ENCODE results near the gene ARHGEF18. TPM values are rescaled to one million over a fixed set of nuclear protein-coding genes. Genes with fewer than 3 reads are reported as not detected.
"Not testable (repeated sequence)": the region's sequence is repeated elsewhere in the genome, so short reads cannot be mapped to it uniquely, and the experiment has no call there.

ARHGEF18 gene
- total and polyA plus RNA-seq, 4 donors: 19.7 to 36.2 (median 28.6) TPM

- DNase-seq (ENCODE audit: low read depth in 4 of 6, low spot score in 6 of 6): no peak
- Histone ChIP-seq H3K9me3 (ENCODE audit: control insufficient read depth, insufficient read depth, low read length) (no peaks in the 10 kb centered on the region), H3K27me3 (ENCODE audit: control insufficient read depth, insufficient read depth, low read length) (no peaks in the 10 kb centered on the region), H3K36me3 (ENCODE audit: control insufficient read depth, insufficient read depth, low read length) (no peaks in the 10 kb centered on the region), H3K27ac (ENCODE audit: low read depth, low read length) (no peak overlapping the region), H3K4me1 (ENCODE audit: control insufficient read depth, insufficient read depth, low read length) (peaks cover 5% of the 10 kb centered on the region), H3K4me3 (ENCODE audit: low read depth, low read length) (no peak overlapping the region)
- 80% methylated on average over 1 of the region's 5 CpGs for WGBS (ENCODE audit: insufficient coverage)
Observed at GRCh38 chr19:7342143-7342542, 6.6 kb upstream of the ARHGEF18 start.

- no peak for DNase-seq (ENCODE audit: low read depth in 4 of 6, low spot score in 6 of 6)
- no peaks in the 10 kb centered on the region for H3K36me3 ChIP-seq (ENCODE audit: control insufficient read depth, insufficient read depth, low read length)
- 92% methylated on average over 7 of the region's 7 CpGs for WGBS (ENCODE audit: insufficient coverage)
Observed at GRCh38 chr19:7346488-7346971, 2.2 kb upstream of the ARHGEF18 start.

GRCh38 chr19:7346997-7347396 is 1.7 kb upstream of the ARHGEF18 start:
- not testable (repeated sequence) for H3K27me3 ChIP-seq (ENCODE audit: control insufficient read depth, insufficient read depth, low read length); H3K4me3 ChIP-seq (ENCODE audit: low read depth, low read length); H3K9me3 ChIP-seq (ENCODE audit: control insufficient read depth, insufficient read depth, low read length); H3K4me1 ChIP-seq (ENCODE audit: control insufficient read depth, insufficient read depth, low read length); DNase-seq (ENCODE audit: low read depth in 4 of 6, low spot score in 6 of 6); H3K36me3 ChIP-seq (ENCODE audit: control insufficient read depth, insufficient read depth, low read length); H3K27ac ChIP-seq (ENCODE audit: low read depth, low read length)
- 83% methylated on average over 2 of the region's 7 CpGs for WGBS (ENCODE audit: insufficient coverage)

More at GRCh38 chr19:7346488-7346971, 2.2 kb upstream of the ARHGEF18 start:
- Histone ChIP-seq H3K27ac (ENCODE audit: low read depth, low read length) (no peak overlapping the region), H3K9me3 (ENCODE audit: control insufficient read depth, insufficient read depth, low read length) (peaks cover 2% of the 10 kb centered on the region), H3K27me3 (ENCODE audit: control insufficient read depth, insufficient read depth, low read length) (no peaks in the 10 kb centered on the region), H3K4me1 (ENCODE audit: control insufficient read depth, insufficient read depth, low read length) (no peaks in the 10 kb centered on the region), H3K4me3 (ENCODE audit: low read depth, low read length) (no peak overlapping the region)

- 88% methylated on average over 4 of the region's 9 CpGs for WGBS (ENCODE audit: insufficient coverage)
- no peaks in the 10 kb centered on the region for H3K4me1 ChIP-seq (ENCODE audit: control insufficient read depth, insufficient read depth, low read length)
- no peak for DNase-seq (ENCODE audit: low read depth in 4 of 6, low spot score in 6 of 6)
Observed at GRCh38 chr19:7349231-7349591, 474 bp downstream of the ARHGEF18 start.

GRCh38 chr19:7349961-7350711 is 1.4 kb downstream of the ARHGEF18 start:
- no peak for DNase-seq (ENCODE audit: low read depth in 4 of 6, low spot score in 6 of 6)

More at GRCh38 chr19:7349231-7349591, 474 bp downstream of the ARHGEF18 start:
- Histone ChIP-seq H3K9me3 (ENCODE audit: control insufficient read depth, insufficient read depth, low read length) (peaks cover 2% of the 10 kb centered on the region), H3K27ac (ENCODE audit: low read depth, low read length) (no peak overlapping the region), H3K27me3 (ENCODE audit: control insufficient read depth, insufficient read depth, low read length) (no peaks in the 10 kb centered on the region), H3K4me3 (ENCODE audit: low read depth, low read length) (no peak overlapping the region), H3K36me3 (ENCODE audit: control insufficient read depth, insufficient read depth, low read length) (no peaks in the 10 kb centered on the region)

GRCh38 chr19:7351861-7352260 is 3.1 kb downstream of the ARHGEF18 start:
- no peaks in the 10 kb centered on the region for H3K36me3 ChIP-seq (ENCODE audit: control insufficient read depth, insufficient read depth, low read length)
- H3K9me3 ChIP-seq (ENCODE audit: control insufficient read depth, insufficient read depth, low read length): peaks cover 2% of the 10 kb centered on the region
- H3K4me3 ChIP-seq (ENCODE audit: low read depth, low read length): no peak overlapping the region
- no peak overlapping the region for H3K27ac ChIP-seq (ENCODE audit: low read depth, low read length)
- DNase-seq (ENCODE audit: low read depth in 4 of 6, low spot score in 6 of 6): no peak
- no peaks in the 10 kb centered on the region for H3K27me3 ChIP-seq (ENCODE audit: control insufficient read depth, insufficient read depth, low read length)
- 92% methylated on average over 1 of the region's 1 CpG for WGBS (ENCODE audit: insufficient coverage)
- no peaks in the 10 kb centered on the region for H3K4me1 ChIP-seq (ENCODE audit: control insufficient read depth, insufficient read depth, low read length)

More at GRCh38 chr19:7349961-7350711, 1.4 kb downstream of the ARHGEF18 start:
- no peaks in the 10 kb centered on the region for H3K4me1 ChIP-seq (ENCODE audit: control insufficient read depth, insufficient read depth, low read length)
- H3K27ac ChIP-seq (ENCODE audit: low read depth, low read length): no peak overlapping the region
- peaks cover 2% of the 10 kb centered on the region for H3K9me3 ChIP-seq (ENCODE audit: control insufficient read depth, insufficient read depth, low read length)
- 80% methylated on average over 7 of the region's 8 CpGs for whole genome bisulfite sequencing (ENCODE audit: insufficient coverage)
- H3K27me3 ChIP-seq (ENCODE audit: control insufficient read depth, insufficient read depth, low read length): no peaks in the 10 kb centered on the region
- H3K4me3 ChIP-seq (ENCODE audit: low read depth, low read length): no peak overlapping the region
- H3K36me3 ChIP-seq (ENCODE audit: control insufficient read depth, insufficient read depth, low read length): no peaks in the 10 kb centered on the region

GRCh38 chr19:7355151-7355820 is 6.5 kb downstream of the ARHGEF18 start:
- WGBS (ENCODE audit: insufficient coverage): 80% methylated on average over 10 of the region's 13 CpGs
- DNase-seq (ENCODE audit: low read depth in 4 of 6, low spot score in 6 of 6): no peak

GRCh38 chr19:7355871-7356270 is 7.1 kb downstream of the ARHGEF18 start:
- WGBS (ENCODE audit: insufficient coverage): 86% methylated on average over 5 of the region's 7 CpGs
- H3K27me3 ChIP-seq (ENCODE audit: control insufficient read depth, insufficient read depth, low read length): no peaks in the 10 kb centered on the region
- no peak overlapping the region for H3K27ac ChIP-seq (ENCODE audit: low read depth, low read length)
- no peak for DNase-seq (ENCODE audit: low read depth in 4 of 6, low spot score in 6 of 6)
- no peaks in the 10 kb centered on the region for H3K4me1 ChIP-seq (ENCODE audit: control insufficient read depth, insufficient read depth, low read length)
- H3K36me3 ChIP-seq (ENCODE audit: control insufficient read depth, insufficient read depth, low read length): peaks cover 3% of the 10 kb centered on the region
- H3K4me3 ChIP-seq (ENCODE audit: low read depth, low read length): no peak overlapping the region
- H3K9me3 ChIP-seq (ENCODE audit: control insufficient read depth, insufficient read depth, low read length): no peaks in the 10 kb centered on the region

More at GRCh38 chr19:7355151-7355820, 6.5 kb downstream of the ARHGEF18 start:
- no peak overlapping the region for H3K27ac ChIP-seq (ENCODE audit: low read depth, low read length)
- H3K9me3 ChIP-seq (ENCODE audit: control insufficient read depth, insufficient read depth, low read length): no peaks in the 10 kb centered on the region
- no peaks in the 10 kb centered on the region for H3K4me1 ChIP-seq (ENCODE audit: control insufficient read depth, insufficient read depth, low read length)
- H3K27me3 ChIP-seq (ENCODE audit: control insufficient read depth, insufficient read depth, low read length): no peaks in the 10 kb centered on the region
- H3K36me3 ChIP-seq (ENCODE audit: control insufficient read depth, insufficient read depth, low read length): no peaks in the 10 kb centered on the region
- H3K4me3 ChIP-seq (ENCODE audit: low read depth, low read length): no peak overlapping the region

- DNase-seq (ENCODE audit: low read depth in 4 of 6, low spot score in 6 of 6): no peak
- no peaks in the 10 kb centered on the region for H3K27me3 ChIP-seq (ENCODE audit: control insufficient read depth, insufficient read depth, low read length)
- H3K4me3 ChIP-seq (ENCODE audit: low read depth, low read length): no peak overlapping the region
- H3K9me3 ChIP-seq (ENCODE audit: control insufficient read depth, insufficient read depth, low read length): no peaks in the 10 kb centered on the region
- H3K36me3 ChIP-seq (ENCODE audit: control insufficient read depth, insufficient read depth, low read length): peaks cover 3% of the 10 kb centered on the region
- no peaks in the 10 kb centered on the region for H3K4me1 ChIP-seq (ENCODE audit: control insufficient read depth, insufficient read depth, low read length)
- 93% methylated on average over 7 of the region's 7 CpGs for WGBS (ENCODE audit: insufficient coverage)
- no peak overlapping the region for H3K27ac ChIP-seq (ENCODE audit: low read depth, low read length)
Observed at GRCh38 chr19:7356899-7357627, 8.3 kb downstream of the ARHGEF18 start.
